GM18505 (cell line): ENCODE measurements around the gene ADCY4.
A peak's percentile ranks its signal among the peaks of the same experiment; 100 is the strongest.

Source experiments
- ATAC-seq: cut with Tn5 transposase; IDR thresholded peaks from one replicate; pipeline ENCODE4 v1.9.1; 2021; ENCODE audit not compliant: unreplicated experiment
- POLR2A ChIP-seq: IDR thresholded peaks from 4 replicates; pipeline ENCODE4 v1.6.1; 2011; ENCODE audit warnings: borderline replicate concordance; ENCODE audit not compliant: insufficient read depth, insufficient read length; ENCODE audit errors: extremely low read depth

Gene ADCY4

GRCh38 chr14:24281636-24282035 is 53.2 kb downstream of the ADCY4 start:
- no peak for ATAC-seq
- TF ChIP-seq POLR2A: no peak

- TF ChIP-seq POLR2A: no peak
- ATAC-seq: no peak
Measured at GRCh38 chr14:24280797-24281460, 53.9 kb downstream of the ADCY4 start.

- TF ChIP-seq POLR2A: no peak
- peak; percentile 57 for ATAC-seq
Measured at GRCh38 chr14:24279301-24280186, 55.3 kb downstream of the ADCY4 start.

- no peak for TF ChIP-seq POLR2A
- no peak for ATAC-seq
Measured at GRCh38 chr14:24278424-24278823, 56.4 kb downstream of the ADCY4 start.

- ATAC-seq: no peak
- TF ChIP-seq POLR2A: no peak
Measured at GRCh38 chr14:24277606-24278321, 57.1 kb downstream of the ADCY4 start.

- no peak for TF ChIP-seq POLR2A
- ATAC-seq: no peak
Measured at GRCh38 chr14:24277071-24277470, 57.8 kb downstream of the ADCY4 start.

- ATAC-seq: peak; percentile 39
- TF ChIP-seq POLR2A: peak; percentile 42
Measured at GRCh38 chr14:24274101-24274543, 60.7 kb downstream of the ADCY4 start.

- no peak for TF ChIP-seq POLR2A
Measured at GRCh38 chr14:24273422-24273998, 61.4 kb downstream of the ADCY4 start.

GRCh38 chr14:24272467-24272866 is 62.4 kb downstream of the ADCY4 start:
- no peak for TF ChIP-seq POLR2A
- ATAC-seq: no peak

More at GRCh38 chr14:24273422-24273998, 61.4 kb downstream of the ADCY4 start:
- ATAC-seq: no peak

- TF ChIP-seq POLR2A: no peak
- no peak for ATAC-seq
Measured at GRCh38 chr14:24271834-24272263, 63.0 kb downstream of the ADCY4 start.

- peak; percentile 81 for ATAC-seq
- TF ChIP-seq POLR2A: peak; percentile 93
Measured at GRCh38 chr14:24271134-24271833, 63.6 kb downstream of the ADCY4 start, which contains the start of gene RABGGTA. Gene RABGGTA (minus strand): TSS chr14:24271597. CDS start chr14:24271115, 482 bp downstream.

GRCh38 chr14:24270537-24271133 is 64.2 kb downstream of the ADCY4 start:
- no peak for TF ChIP-seq POLR2A
- ATAC-seq: no peak
